GM06990 (cell line): Measurements from ENCODE around the gene SIX2.

Experiments used
- DNase-seq: peaks from one replicate; pipeline ENCODE4 v3.0.0-alpha.2; 2011; ENCODE audit not compliant: insufficient read length; ENCODE audit errors: extremely low read depth
- H3K27me3 ChIP-seq: replicated peaks from 2 replicates; pipeline ENCODE4 v1.6.0; 2011; ENCODE audit warnings: low read length; ENCODE audit not compliant: control insufficient read depth, insufficient read depth
- H3K36me3 ChIP-seq: 2 replicates; pipeline ENCODE4 v1.5.1; 2011; ENCODE audit warnings: low read length; ENCODE audit not compliant: control insufficient read depth, insufficient read depth
- H3K4me3 ChIP-seq: replicated peaks from 2 replicates; pipeline ENCODE4 v1.5.1; 2011; ENCODE audit warnings: low read depth, mild to moderate bottlenecking, control low read depth, low read length
- CTCF ChIP-seq: IDR thresholded peaks from 2 replicates; pipeline ENCODE4 v1.5.1; 2011; ENCODE audit warnings: low read length, control low read depth, mild to moderate bottlenecking, inconsistent platforms; ENCODE audit not compliant: insufficient read depth, poor library complexity, severe bottlenecking

SIX2 gene

GRCh38 chr2:44957656-44958327, 51.5 kb downstream of the SIX2 start:
- DNase-seq = no peak
- no peak for TF ChIP-seq CTCF
- Histone ChIP-seq H3K4me3 (no peak overlapping the region), H3K36me3 (no peaks in the 10 kb centered on the region), H3K27me3 (no peaks in the 10 kb centered on the region)

GRCh38 chr2:44956843-44957242, 52.4 kb downstream of the SIX2 start:
- no peak for TF ChIP-seq CTCF
- Histone ChIP-seq H3K4me3 (no peak overlapping the region), H3K36me3 (no peaks in the 10 kb centered on the region), H3K27me3 (no peaks in the 10 kb centered on the region)
- DNase-seq = no peak

GRCh38 chr2:44955593-44956392, 53.5 kb downstream of the SIX2 start:
- TF ChIP-seq CTCF = peak; percentile 89
- H3K27me3 ChIP-seq = no peaks in the 10 kb centered on the region; the same call in 1 of the 2 replicates
- peak overlapping the region; percentile 39 for H3K4me3 ChIP-seq
- peak; percentile 83 for DNase-seq
- no peaks in the 10 kb centered on the region for H3K36me3 ChIP-seq
